Left renal cortex interstitium (tissue), 4 donors: ENCODE measurements around the gene PHYKPL. TPM values are rescaled to one million over a fixed set of nuclear protein-coding genes. Genes with fewer than 3 reads are reported as not detected.
"Not testable (repeated sequence)": the region's sequence is repeated elsewhere in the genome, so short reads cannot be mapped to it uniquely, and the experiment has no call there.

Experiments
- DNase-seq, 4 donors: peaks; one replicate each; pipeline ENCODE4 v3.0.0-alpha.2; 2013; ENCODE audit warnings: low read depth in 4 of 4, low spot score in 2 of 4, missing footprints in 1 of 4
- polyA plus RNA-seq, 4 donors: library from polyadenylated mRNA; unstranded; fragments of 120-200 nt; gene quantifications; one replicate each; pipeline ENCODE4 v1.2.1, GENCODE V29; 2013; ENCODE audit not compliant: insufficient read length in 4 of 4

PHYKPL gene
- polyA plus RNA-seq, 4 donors, result 52.0 to 135 (median 93.7) TPM

GRCh38 chr5:178241231-178241663, 8.6 kb upstream of the PHYKPL start:
- DNase-seq, result no peak

DNA sequence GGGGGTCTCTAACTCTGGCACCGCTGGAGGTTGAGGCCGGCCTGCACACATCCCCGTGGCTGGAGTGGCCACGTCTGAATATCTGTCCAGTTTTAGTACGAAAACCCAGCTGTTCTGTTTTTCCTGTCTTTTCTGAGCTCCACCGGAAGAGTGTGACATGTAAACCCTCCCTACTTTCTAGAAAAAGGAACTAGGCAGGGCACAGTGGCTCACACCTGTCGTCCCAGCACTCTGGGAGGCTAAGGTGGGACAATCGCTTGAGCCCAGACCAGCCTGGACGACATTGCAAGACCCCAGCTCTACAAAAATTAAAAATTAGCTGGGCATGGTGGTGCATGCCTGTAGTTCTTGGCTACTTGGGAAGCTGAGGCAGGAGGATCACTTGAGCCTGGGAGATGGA, 8.2 kb upstream of the PHYKPL start:
- DNase-seq, result no peak

GRCh38 chr5:178240341-178240741, 7.7 kb upstream of the PHYKPL start:
- DNase-seq, result no peak

- DNase-seq, result not testable (repeated sequence)
Observed at GRCh38 chr5:178239626-178240301, 7.2 kb upstream of the PHYKPL start.

DNA sequence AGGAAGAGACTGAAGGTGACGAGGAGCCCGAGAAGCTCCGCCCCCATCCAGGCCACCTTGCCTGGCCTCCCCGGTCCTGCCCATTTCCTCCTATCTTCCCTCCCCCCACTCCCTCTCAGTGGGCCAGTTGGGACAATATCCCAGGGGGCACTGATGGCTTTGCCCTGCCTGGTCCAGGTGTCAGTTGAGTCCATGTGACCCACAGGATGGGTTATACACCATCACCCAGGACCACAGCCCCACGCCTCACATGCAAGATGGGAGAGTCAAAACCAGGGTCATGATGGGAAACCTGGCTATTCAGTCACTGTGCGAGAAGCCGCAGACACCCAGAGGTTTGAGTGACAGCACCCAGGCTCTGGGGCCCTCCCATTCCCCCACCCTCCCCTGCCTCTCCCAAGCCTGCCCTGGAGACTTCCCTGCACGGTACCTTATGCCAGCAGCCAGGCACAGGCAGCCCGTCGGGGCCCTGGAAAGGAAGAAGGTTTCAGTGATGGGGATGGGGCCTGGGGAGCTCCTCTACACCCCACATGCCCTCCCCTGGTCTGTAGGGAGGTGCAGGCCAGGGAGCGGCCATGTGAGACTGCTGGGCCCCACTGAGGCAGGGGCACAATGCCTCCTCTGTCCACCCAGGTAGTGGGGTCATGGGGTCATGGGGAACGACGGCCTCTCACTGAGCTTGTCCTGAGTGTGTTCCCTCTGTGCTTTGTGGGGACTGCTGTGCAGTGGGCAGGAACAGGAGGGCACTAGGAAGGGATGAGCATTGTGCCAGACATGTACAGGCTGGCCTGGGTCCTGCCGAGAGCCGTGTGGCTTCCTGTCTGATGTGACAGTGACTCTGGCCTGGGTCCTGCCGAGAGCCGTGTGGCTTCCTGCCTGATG, 6.3 kb upstream of the PHYKPL start:
- DNase-seq, result no peak

- DNase-seq, result no peak
Observed at GRCh38 chr5:178238313-178238635, 5.7 kb upstream of the PHYKPL start.

DNA sequence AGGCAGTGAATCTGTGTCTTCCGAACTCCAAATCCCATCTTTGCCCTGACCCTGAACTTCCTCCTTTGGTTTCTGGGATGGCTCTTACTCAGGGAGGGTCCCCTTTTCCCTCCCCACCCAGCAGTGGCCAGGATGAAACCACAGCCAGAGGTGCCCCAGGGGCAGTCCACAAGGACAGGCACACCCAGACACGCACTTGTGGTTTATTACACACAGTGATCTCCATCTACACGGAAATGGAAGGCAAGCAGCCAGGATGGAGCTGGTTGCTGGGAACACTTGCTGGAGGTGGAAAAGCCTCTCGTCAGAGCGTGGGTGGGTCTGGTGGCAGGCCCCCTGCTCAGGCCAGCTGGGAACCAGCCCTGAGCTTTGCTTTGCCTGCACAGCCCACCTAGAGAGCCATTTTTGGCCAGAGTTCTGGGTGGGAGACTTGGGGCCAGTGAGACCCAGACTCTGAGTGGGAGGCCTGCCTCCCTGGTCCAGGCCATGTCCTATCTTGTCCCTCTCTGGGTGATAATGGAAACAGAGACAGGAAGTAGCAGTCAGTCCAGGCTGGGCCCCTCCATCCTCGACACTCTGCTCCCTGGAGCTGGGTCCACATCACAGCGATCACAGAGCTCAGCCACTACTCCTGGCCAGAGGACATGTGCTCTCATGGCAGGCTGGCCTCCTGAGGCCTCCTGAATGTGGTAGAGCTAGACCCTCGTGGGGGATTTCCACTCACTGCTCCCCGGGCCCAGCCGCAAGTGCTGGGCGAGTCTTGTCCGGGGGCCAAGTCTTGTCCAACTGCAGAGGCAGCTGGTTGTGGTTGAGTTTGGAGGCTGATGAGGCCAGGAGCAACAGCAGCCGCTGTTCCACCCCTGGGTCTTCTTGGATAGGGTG, 5.1 kb upstream of the PHYKPL start:
- DNase-seq, result no peak

GRCh38 chr5:178236679-178237078, 4.1 kb upstream of the PHYKPL start:
- DNase-seq, result no peak

DNA sequence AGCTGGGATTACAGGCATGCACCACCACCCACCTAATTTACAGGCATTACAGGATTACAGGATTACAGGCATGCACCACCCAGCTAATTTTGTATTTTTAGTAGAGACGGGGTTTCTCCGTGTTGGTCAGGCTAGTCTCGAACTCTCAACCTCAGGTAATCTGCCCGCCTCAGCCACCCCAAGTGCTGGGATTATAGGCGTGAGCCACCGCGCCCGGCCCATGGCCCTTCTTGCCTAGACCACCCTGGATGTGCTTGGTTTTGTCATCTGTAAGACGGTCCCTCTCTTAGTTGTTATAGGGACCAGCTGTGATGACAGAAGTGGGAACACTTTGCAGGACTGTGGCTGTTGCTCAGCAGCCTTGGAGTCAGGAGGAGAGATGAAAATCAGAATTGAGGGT, 3.5 kb upstream of the PHYKPL start:
- no peak for DNase-seq

GRCh38 chr5:178235588-178235974, 3.0 kb upstream of the PHYKPL start:
- no peak for DNase-seq

DNA sequence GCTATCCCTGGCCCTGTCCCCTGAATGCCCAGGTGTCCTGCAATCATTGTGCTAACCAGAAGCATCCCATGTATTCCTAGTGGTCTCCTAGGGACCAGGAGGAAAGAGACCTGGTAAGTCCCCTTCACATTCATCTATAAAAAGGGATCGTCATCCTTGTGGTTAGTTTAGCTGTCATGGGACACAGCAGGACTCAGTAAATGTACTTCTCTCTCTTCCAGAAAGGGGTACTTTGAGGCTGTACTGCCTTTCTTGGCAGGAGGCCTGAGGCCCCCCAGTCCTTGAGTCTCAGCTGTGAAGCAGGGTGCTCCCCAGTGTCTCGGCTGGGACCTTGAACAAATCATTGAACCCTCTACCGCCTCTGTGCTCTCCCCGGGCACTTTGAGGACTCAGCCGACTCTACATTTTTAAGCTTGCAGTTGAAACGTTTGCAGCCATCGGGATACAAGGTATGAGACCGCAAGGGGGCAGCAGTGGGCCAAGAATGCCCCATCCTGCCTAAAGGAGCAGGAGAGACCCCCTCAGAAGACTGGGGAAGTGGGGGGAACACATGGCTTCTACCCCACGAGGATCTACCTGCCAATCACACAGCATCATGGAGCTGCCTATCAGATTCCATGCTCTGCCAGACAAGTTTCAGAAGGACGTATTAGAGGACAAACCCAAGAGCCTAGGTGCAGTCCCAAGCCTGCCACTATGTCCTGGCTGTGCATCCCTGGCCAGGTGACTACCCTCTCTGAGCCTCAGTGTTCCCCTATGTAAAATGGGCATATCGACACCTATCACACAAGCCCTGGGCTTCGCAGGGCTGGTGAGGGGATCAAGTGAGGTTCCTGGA, 2.4 kb upstream of the PHYKPL start:
- DNase-seq, result peak in 1 of 4 donors; percentile 61

GRCh38 chr5:178234121-178234749, 1.6 kb upstream of the PHYKPL start:
- no peak for DNase-seq

GRCh38 chr5:178232920-178233429, 373 bp upstream of the PHYKPL start:
- no peak for DNase-seq

GRCh38 chr5:178231539-178232123, 971 bp downstream of the PHYKPL start:
- DNase-seq, result no peak

GRCh38 chr5:178230879-178231538, 1.6 kb downstream of the PHYKPL start:
- DNase-seq, result no peak

GRCh38 chr5:178229861-178230260, 2.7 kb downstream of the PHYKPL start:
- DNase-seq, result no peak

DNA sequence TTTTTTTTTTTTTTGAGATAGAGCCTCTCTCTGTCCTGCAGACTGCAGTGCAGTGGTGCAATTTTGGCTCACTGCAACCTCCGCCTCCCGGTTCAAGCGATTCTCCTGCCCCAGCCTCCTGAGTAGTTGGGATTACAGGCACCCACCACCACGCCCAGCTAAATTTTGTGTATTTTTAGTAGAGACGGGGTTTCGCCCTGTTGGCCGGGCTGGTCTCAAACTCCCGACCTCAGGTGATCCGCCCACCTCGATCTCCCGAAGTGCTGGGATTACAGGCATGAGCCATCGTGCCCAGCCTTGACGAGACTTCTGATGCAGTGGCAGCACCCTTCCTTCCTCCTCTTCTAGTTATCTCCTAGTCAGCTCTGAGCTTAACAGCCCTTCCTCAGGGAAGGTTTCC, 3.5 kb downstream of the PHYKPL start:
- not testable (repeated sequence) for DNase-seq

DNA sequence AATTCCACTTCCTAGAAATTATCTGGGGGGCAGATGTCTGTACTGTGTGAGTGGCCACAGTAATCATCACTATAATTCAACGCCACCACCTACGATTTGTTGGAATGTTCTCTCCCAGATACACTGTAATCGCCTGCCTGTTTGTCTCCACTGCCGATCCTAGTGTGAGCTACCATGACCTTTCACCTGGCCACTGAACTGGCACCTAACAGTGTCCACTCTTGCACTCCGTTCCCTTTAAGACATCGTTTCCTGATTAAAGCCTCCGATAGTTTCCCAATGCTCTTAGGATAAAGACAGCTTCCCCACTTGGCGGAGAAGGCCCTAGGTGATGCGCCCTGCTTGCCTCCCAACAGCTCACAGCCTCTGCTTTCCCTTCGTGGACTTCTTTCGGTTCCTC, 4.0 kb downstream of the PHYKPL start:
- DNase-seq, result no peak

DNA sequence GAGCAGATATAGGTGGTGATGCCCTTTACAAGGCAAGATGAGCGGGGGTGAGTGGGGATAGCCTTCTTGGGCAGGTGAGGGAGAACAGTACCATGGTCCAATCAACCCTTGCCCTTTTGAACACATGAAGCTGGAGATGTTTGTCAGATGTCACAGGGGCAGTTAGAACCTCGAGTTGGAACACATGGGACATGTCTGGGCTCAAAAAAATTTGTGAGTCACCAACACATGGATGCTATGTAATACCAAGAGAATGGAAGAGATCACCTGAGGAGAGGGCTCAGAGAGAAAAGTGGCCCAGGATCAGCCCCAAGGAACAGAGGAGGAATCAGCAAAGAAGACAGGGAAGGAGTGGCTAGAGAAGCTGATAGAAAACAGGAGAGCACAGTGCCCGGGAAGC, 4.7 kb downstream of the PHYKPL start:
- DNase-seq, result no peak
